Measurements from ENCODE around the gene PPHLN1.

- TF ChIP-seq CTCF (IDR thresholded peaks at IDR 0.05) (no peak), POLR2AphosphoS5 (IDR thresholded peaks at IDR 0.05) (no peak), POLR2A (IDR thresholded peaks at IDR 0.05) (no peak)
Measured at GRCh38 chr12:42468341-42468821, 142.4 kb downstream of the PPHLN1 start.
